Adipose tissue (tissue), 3 donors: ENCODE results near the gene KDM8. TPM values are rescaled to one million over a fixed set of nuclear protein-coding genes. Genes with fewer than 3 reads are reported as not detected.

Source experiments
- H3K27ac ChIP-seq: one replicate; pipeline ENCODE4 v1.5.1; 2013; ENCODE audit warnings: low read depth, low read length
- WGBS, 3 donors: extraction: QIAGEN DNeasy Blood & Tissue Kit; methylation state at CpG; one replicate each; pipeline ENCODE4 v1.1.7; 2013; 5-methylcytosine and 5-hydroxymethylcytosine counted together
- polyA plus RNA-seq, 3 donors: library from polyadenylated mRNA; stranded (reverse); fragments of 200-250 nt; gene quantifications; one replicate each; pipeline ENCODE4 v1.2.3, GENCODE V29; 2013
- donor health status: healthy with polysubstance abuse.
- donor health status: Bipolar disorder and iron deficiency.
- donor health status: healthy.

The KDM8 gene
- 1 to 10 TPM; 2.5 to 4.2 (median 2.6) TPM for polyA plus RNA-seq

- peak within 1 kb of the TSS; percentile 90 for H3K27ac ChIP-seq
- WGBS, 3 donors = 0% methylated on average over 69 to 70 of the region's 70 CpGs
These were observed at the start of gene KDM8 for GRCh38 chr16:27203507-27204311. TSS of gene KDM8 (plus strand) at chr16:27203526. CDS start at chr16:27210124, 6,598 bp downstream.

- H3K27ac ChIP-seq = no peak overlapping the region
- 10 to 19% (median 17%) methylated on average over 24 of the region's 24 CpGs for WGBS, 3 donors
These were observed 48.4 kb upstream of the KDM8 start for GRCh38 chr16:27154705-27155521.

GRCh38 chr16:27156579-27156978, 46.7 kb upstream of the KDM8 start:
- 22 to 39% (median 28%) methylated on average over 3 of the region's 3 CpGs for WGBS, 3 donors
- H3K27ac ChIP-seq = no peak overlapping the region

GRCh38 chr16:27161398-27161797, 41.9 kb upstream of the KDM8 start:
- no peak overlapping the region for H3K27ac ChIP-seq
- WGBS, 3 donors = 74 to 95% (median 86%) methylated on average over 3 of the region's 3 CpGs

GRCh38 chr16:27164352-27164751, 39.0 kb upstream of the KDM8 start:
- H3K27ac ChIP-seq = no peak overlapping the region

- WGBS, 3 donors = 83 to 88% (median 85%) methylated on average over 3 of the region's 3 CpGs
- no peak overlapping the region for H3K27ac ChIP-seq
These were observed 37.8 kb upstream of the KDM8 start for GRCh38 chr16:27165576-27165975.

GRCh38 chr16:27168790-27169189, 34.5 kb upstream of the KDM8 start:
- 78 to 79% (median 78%) methylated on average over 8 of the region's 8 CpGs for WGBS, 3 donors
- H3K27ac ChIP-seq = no peak overlapping the region

- 41 to 47% (median 46%) methylated on average over 6 of the region's 6 CpGs for WGBS, 3 donors
- no peak overlapping the region for H3K27ac ChIP-seq
These were observed 33.7 kb upstream of the KDM8 start for GRCh38 chr16:27169511-27170071.

GRCh38 chr16:27171584-27171983, 31.7 kb upstream of the KDM8 start:
- 48 to 91% (median 85%) methylated on average over 4 of the region's 4 CpGs for WGBS, 3 donors
- H3K27ac ChIP-seq = no peak overlapping the region

GRCh38 chr16:27174007-27174406, 29.3 kb upstream of the KDM8 start:
- H3K27ac ChIP-seq = no peak overlapping the region
- 32 to 51% (median 37%) methylated on average over 8 of the region's 8 CpGs for WGBS, 3 donors

GRCh38 chr16:27174798-27175197, 28.5 kb upstream of the KDM8 start:
- WGBS, 3 donors = 51 to 55% (median 52%) methylated on average over 6 of the region's 6 CpGs
- no peak overlapping the region for H3K27ac ChIP-seq

- H3K27ac ChIP-seq = no peak overlapping the region
- 90 to 92% (median 92%) methylated on average over 8 of the region's 8 CpGs for WGBS, 3 donors
These were observed 27.4 kb upstream of the KDM8 start for GRCh38 chr16:27175888-27176287.

- no peak overlapping the region for H3K27ac ChIP-seq
- 80 to 86% (median 83%) methylated on average over 13 of the region's 13 CpGs for WGBS, 3 donors
These were observed 26.1 kb upstream of the KDM8 start for GRCh38 chr16:27177031-27177774.

- WGBS, 3 donors = 17 to 24% (median 20%) methylated on average over 13 of the region's 13 CpGs
- no peak overlapping the region for H3K27ac ChIP-seq
These were observed 23.7 kb upstream of the KDM8 start for GRCh38 chr16:27179500-27180072.

GRCh38 chr16:27181019-27181790, 22.1 kb upstream of the KDM8 start:
- 78 to 90% (median 87%) methylated on average over 8 of the region's 8 CpGs for WGBS, 3 donors
- no peak overlapping the region for H3K27ac ChIP-seq

GRCh38 chr16:27182906-27183405, 20.4 kb upstream of the KDM8 start:
- no peak overlapping the region for H3K27ac ChIP-seq
- 90 to 91% (median 90%) methylated on average over 7 of the region's 7 CpGs for WGBS, 3 donors

GRCh38 chr16:27185776-27186130, 17.6 kb upstream of the KDM8 start:
- no peak overlapping the region for H3K27ac ChIP-seq
- 91 to 100% (median 96%) methylated on average over 1 of the region's 1 CpG for WGBS, 3 donors
